Glutamatergic neuron (in vitro differentiated cells): Measurements from ENCODE around the gene HEG1. TPM values are rescaled to one million over a fixed set of nuclear protein-coding genes. Genes with fewer than 3 reads are reported as not detected.

ENCODE experiments used
- DNase-seq: peaks from one replicate; pipeline ENCODE4 v3.0.0; 2022
- H3K27ac Mint-ChIP-seq: one replicate; pipeline ENCODE4 v1.8.0; 2020; ENCODE audit warnings: mild to moderate bottlenecking, mixed read lengths, inconsistent platforms; ENCODE audit not compliant: unreplicated experiment
- H3K27me3 Mint-ChIP-seq: one replicate; pipeline ENCODE4 v1.8.0; 2020; ENCODE audit warnings: mild to moderate bottlenecking, moderate library complexity, mixed read lengths, inconsistent platforms; ENCODE audit not compliant: unreplicated experiment
- H3K36me3 Mint-ChIP-seq: one replicate; pipeline ENCODE4 v1.8.0; 2020; ENCODE audit warnings: mild to moderate bottlenecking, mixed read lengths, inconsistent platforms; ENCODE audit not compliant: unreplicated experiment
- H3K4me1 Mint-ChIP-seq: one replicate; pipeline ENCODE4 v1.8.0; 2020; ENCODE audit warnings: mild to moderate bottlenecking, low read depth, mixed read lengths, inconsistent platforms; ENCODE audit not compliant: unreplicated experiment
- H3K4me3 Mint-ChIP-seq: one replicate; pipeline ENCODE4 v1.8.0; 2020; ENCODE audit warnings: mild to moderate bottlenecking, mixed read lengths, inconsistent platforms; ENCODE audit not compliant: unreplicated experiment
- H3K9me3 Mint-ChIP-seq: one replicate; pipeline ENCODE4 v1.8.0; 2020; ENCODE audit warnings: mild to moderate bottlenecking, moderate library complexity, mixed read lengths, inconsistent platforms; ENCODE audit not compliant: unreplicated experiment
- total RNA-seq: library from RNA; stranded (reverse); fragmentation: NEBNext Ultra II Directional; extraction: Animal tissue kit (Norgen Biotek cat#: 25700); gene quantifications from one replicate; pipeline ENCODE4 v1.2.1, GENCODE V29; 2021; ENCODE audit not compliant: unreplicated experiment
- TF ChIP-seq, protein P1 (sequence below): fragments of 200-600 bp; sonication (generic); IDR thresholded peaks from one replicate; pipeline ENCODE4 v1.5.0; 2021; ENCODE audit not compliant: partially characterized antibody, unreplicated experiment

HEG1 gene
- total RNA-seq, 1 donor from 2014 or later, result 32.7 TPM

DNA sequence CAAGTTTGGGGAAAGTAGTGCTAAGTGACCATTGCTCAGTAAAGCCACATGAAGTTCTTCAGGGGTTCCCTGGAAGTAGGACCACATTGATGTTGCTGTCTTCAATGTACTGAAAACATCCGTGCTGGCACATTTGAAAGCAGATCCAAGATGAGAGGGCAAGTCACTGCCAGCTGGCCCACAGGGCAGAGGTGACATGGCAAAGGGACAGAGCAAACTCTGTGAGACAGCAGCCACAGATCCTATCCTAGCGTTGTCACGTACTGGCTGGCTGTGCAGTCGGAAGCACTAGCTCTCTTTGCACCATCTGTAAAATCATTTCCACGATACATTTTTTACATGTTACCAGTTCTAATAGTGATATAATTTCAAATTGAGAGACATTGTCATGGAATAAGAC lies 135.1 kb downstream of the HEG1 start:
- no peaks in the 10 kb centered on the region for H3K4me1 Mint-ChIP-seq
- no peak overlapping the region for H3K4me3 Mint-ChIP-seq
- no peak for DNase-seq
- H3K9me3 Mint-ChIP-seq, result no peaks in the 10 kb centered on the region
- no peaks in the 10 kb centered on the region for H3K27me3 Mint-ChIP-seq
- H3K36me3 Mint-ChIP-seq, result no peaks in the 10 kb centered on the region
- no peak overlapping the region for H3K27ac Mint-ChIP-seq
- TF ChIP-seq, protein P1, sequence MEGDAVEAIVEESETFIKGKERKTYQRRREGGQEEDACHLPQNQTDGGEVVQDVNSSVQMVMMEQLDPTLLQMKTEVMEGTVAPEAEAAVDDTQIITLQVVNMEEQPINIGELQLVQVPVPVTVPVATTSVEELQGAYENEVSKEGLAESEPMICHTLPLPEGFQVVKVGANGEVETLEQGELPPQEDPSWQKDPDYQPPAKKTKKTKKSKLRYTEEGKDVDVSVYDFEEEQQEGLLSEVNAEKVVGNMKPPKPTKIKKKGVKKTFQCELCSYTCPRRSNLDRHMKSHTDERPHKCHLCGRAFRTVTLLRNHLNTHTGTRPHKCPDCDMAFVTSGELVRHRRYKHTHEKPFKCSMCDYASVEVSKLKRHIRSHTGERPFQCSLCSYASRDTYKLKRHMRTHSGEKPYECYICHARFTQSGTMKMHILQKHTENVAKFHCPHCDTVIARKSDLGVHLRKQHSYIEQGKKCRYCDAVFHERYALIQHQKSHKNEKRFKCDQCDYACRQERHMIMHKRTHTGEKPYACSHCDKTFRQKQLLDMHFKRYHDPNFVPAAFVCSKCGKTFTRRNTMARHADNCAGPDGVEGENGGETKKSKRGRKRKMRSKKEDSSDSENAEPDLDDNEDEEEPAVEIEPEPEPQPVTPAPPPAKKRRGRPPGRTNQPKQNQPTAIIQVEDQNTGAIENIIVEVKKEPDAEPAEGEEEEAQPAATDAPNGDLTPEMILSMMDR, result no peak

DNA sequence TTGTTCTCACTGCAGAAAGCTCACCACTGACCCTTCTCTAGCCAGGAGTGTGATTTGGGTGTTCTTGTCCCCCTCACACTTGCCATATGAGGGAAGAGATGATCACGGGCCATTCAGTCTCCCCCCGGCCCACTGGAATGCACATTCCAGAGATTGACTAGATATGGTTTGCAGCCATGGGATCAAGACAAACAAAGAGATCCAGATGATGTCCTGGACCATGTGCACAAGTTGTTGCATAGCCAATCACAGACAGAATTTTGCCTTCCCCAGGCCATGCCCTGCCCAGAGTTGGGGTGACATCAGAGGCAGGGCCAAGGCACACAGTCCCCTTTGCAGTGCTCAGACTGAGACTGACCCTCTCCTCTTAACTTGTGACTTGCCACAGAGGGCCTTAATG lies 136.0 kb downstream of the HEG1 start:
- Mint-ChIP-seq H3K27ac (no peak overlapping the region), H3K4me3 (no peak overlapping the region), H3K9me3 (no peaks in the 10 kb centered on the region), H3K27me3 (no peaks in the 10 kb centered on the region), H3K36me3 (no peaks in the 10 kb centered on the region), H3K4me1 (no peaks in the 10 kb centered on the region)
- TF ChIP-seq, protein P1, result no peak
- DNase-seq, result no peak

DNA sequence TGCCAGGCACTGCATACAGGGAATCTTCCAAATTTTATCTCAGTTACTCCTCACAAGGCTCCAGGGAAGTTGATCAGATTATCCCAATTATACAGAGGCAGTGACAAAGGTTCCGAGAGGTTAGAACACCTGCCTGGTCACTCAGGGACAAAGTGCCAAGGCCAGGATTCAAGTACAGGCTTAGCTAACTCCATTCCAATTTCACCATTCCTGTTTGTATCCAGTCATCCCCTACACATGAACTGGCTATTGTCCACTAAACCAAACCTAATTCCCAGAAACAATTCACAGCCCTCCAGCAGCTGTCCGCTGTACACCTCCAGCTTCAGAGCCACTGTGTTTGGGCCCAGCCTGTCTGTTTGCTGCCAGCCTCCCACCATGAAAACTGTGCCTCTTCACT lies 137.3 kb downstream of the HEG1 start:
- Mint-ChIP-seq H3K27me3 (no peaks in the 10 kb centered on the region), H3K9me3 (no peaks in the 10 kb centered on the region), H3K4me3 (no peak overlapping the region), H3K27ac (no peak overlapping the region), H3K36me3 (no peaks in the 10 kb centered on the region), H3K4me1 (no peaks in the 10 kb centered on the region)
- TF ChIP-seq, protein P1, result no peak
- no peak for DNase-seq

DNA sequence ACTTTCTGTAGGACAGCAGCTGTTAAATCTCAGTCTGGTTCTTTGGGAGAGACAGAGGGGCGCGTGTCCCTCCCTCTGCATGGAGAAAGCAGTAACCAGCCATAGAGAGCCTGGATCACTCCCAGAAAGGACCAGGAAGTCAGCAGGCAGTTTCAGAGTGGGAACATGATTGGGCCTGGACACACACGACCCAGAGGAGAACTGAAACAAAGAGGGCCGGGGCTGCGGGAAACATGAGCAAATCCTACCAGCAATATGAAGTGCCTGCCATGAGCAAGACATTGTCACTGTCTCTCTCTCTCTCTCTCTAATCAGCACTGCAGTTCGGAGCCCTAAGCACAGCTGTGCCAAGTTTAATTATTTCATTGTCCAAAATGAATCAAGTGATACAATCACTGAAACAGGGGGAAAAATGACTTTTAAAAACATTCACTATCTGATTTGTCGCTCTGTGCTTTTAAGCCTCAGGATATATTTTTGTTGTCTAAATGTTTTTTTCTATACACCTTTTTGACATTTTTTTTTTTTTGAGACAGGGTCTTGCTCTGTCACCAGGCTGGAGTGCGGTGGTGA lies 138.9 kb downstream of the HEG1 start:
- no peaks in the 10 kb centered on the region for H3K9me3 Mint-ChIP-seq
- no peaks in the 10 kb centered on the region for H3K4me1 Mint-ChIP-seq
- TF ChIP-seq, protein P1, result no peak
- no peaks in the 10 kb centered on the region for H3K36me3 Mint-ChIP-seq
- H3K4me3 Mint-ChIP-seq, result no peak overlapping the region
- no peak overlapping the region for H3K27ac Mint-ChIP-seq
- no peak for DNase-seq
- H3K27me3 Mint-ChIP-seq, result no peaks in the 10 kb centered on the region

Other genes starting within 250 kb of the HEG1 start
- gene ITGB5, start 168.6 kb downstream of the HEG1 start, total RNA-seq, result 12.8 TPM
- gene MUC13, start 121.2 kb downstream of the HEG1 start, total RNA-seq, result not detected
- gene SLC12A8, start 156.8 kb upstream of the HEG1 start, total RNA-seq, result 2.4 TPM